CD4-positive, alpha-beta T cell treated with Interleukin-12 subunit alpha and Interleukin-12 subunit beta, for 1 hour (primary cell): ENCODE data around the gene TBP.
"Not testable (repeated sequence)": the region's sequence is repeated elsewhere in the genome, so short reads cannot be mapped to it uniquely, and the experiment has no call there.

Experiments used
- DNase-seq: peaks from one replicate; pipeline ENCODE4 v3.0.0-alpha.2; 2020

TBP gene

GRCh38 chr6:170612256-170612804 lies 58.2 kb downstream of the TBP start:
- not testable (repeated sequence) for DNase-seq

GRCh38 chr6:170616020-170616554 lies 61.9 kb downstream of the TBP start:
- DNase-seq: not testable (repeated sequence)
